Nephron (organoid): ENCODE measurements around the gene SPECC1L.

Experiments used
- H3K27ac Mint-ChIP-seq, 3 experiments: 2 replicates each; pipeline ENCODE4 v1.8.0; 2020; ENCODE audit warnings: mixed read lengths in 3 of 3, mild to moderate bottlenecking in 2 of 3, moderate library complexity in 1 of 3
- H3K27me3 Mint-ChIP-seq: 2 replicates; pipeline ENCODE4 v1.8.0; 2021; ENCODE audit warnings: low read depth, mild to moderate bottlenecking, moderate library complexity, mixed read lengths
- H3K36me3 Mint-ChIP-seq: 2 replicates; pipeline ENCODE4 v1.8.0; 2020; ENCODE audit warnings: low read depth, mixed read lengths
- H3K4me1 Mint-ChIP-seq: 2 replicates; pipeline ENCODE4 v1.8.0; 2020; ENCODE audit warnings: mixed read lengths
- H3K4me3 Mint-ChIP-seq, 3 experiments: 2 replicates each; pipeline ENCODE4 v1.8.0; 2020; ENCODE audit warnings: mild to moderate bottlenecking in 3 of 3, mixed read lengths in 3 of 3, moderate library complexity in 2 of 3
- H3K9me3 Mint-ChIP-seq: 2 replicates; pipeline ENCODE4 v1.8.0; 2020; ENCODE audit warnings: mixed read lengths
- TF ChIP-seq, protein P1 (sequence below), 3 experiments: fragments of 200-600 bp; sonication (generic); IDR thresholded peaks; one replicate each; pipeline ENCODE4 v1.5.0; 2021; ENCODE audit warnings: antibody characterized with exemption in 3 of 3; ENCODE audit not compliant: unreplicated experiment in 3 of 3

Gene SPECC1L

DNA sequence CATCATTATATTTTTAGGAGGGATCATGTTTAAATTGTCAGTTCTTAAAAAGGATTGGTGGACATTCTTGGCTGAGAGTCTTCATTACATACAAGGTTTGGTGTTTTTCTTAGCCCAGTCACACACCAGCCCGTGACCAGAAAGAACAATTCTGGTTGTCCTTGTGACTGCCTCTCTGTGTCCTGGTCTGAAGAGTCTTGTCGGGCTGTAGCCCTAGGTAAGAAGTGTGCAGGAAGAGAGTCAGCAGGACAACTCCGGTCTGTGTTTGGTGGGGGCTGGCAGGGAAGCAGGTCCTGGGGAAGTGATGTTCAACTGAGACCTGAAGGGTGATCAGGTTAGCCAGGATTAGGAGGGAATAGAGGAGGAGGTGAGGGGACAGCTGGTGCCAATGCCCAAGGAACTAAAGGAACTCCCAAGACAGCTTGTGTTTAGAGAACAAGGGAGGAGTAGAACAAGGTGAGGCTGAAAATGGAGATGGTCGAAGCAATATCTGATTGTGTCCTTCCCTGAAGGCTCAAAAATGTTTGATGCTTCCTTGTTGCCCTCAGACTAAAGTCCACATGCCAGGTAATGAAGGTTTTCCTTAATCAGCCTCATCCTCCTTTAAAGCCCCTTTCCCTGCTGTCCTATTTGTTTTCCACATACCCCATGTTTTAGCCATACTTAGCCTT lies 91.5 kb downstream of the SPECC1L start:
- Mint-ChIP-seq H3K9me3 (no peaks in the 10 kb centered on the region), H3K27me3 (no peaks in the 10 kb centered on the region), H3K27ac (no peak overlapping the region), H3K4me1 (peaks cover 5% of the 10 kb centered on the region), H3K4me3 (no peak overlapping the region), H3K36me3 (peaks cover 71% of the 10 kb centered on the region)
- TF ChIP-seq, protein P1, sequence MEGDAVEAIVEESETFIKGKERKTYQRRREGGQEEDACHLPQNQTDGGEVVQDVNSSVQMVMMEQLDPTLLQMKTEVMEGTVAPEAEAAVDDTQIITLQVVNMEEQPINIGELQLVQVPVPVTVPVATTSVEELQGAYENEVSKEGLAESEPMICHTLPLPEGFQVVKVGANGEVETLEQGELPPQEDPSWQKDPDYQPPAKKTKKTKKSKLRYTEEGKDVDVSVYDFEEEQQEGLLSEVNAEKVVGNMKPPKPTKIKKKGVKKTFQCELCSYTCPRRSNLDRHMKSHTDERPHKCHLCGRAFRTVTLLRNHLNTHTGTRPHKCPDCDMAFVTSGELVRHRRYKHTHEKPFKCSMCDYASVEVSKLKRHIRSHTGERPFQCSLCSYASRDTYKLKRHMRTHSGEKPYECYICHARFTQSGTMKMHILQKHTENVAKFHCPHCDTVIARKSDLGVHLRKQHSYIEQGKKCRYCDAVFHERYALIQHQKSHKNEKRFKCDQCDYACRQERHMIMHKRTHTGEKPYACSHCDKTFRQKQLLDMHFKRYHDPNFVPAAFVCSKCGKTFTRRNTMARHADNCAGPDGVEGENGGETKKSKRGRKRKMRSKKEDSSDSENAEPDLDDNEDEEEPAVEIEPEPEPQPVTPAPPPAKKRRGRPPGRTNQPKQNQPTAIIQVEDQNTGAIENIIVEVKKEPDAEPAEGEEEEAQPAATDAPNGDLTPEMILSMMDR (IDR thresholded peaks at IDR 0.05; ENCODE audit: unreplicated experiment in 3 of 3), result no peak

DNA sequence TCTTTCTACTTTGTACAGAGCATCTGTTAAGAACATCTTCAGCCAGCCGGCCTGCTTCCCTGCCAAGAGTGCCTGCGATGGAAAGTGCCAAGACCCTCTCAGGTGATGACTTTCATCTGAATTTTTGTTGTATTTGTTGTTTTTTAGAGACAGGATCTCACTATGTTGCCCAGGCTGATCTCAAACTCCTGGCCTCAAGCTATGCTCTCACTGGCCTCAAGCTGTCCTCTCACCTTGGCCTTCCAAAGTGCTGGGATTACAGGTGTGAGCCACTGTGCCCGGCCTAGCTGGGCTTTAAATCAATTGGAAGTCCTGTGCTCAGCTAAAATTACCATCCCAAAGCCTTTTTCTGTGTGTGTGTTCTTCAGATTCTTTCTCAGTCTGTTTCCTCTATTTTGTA lies 92.6 kb downstream of the SPECC1L start:
- Mint-ChIP-seq H3K4me3 (no peak overlapping the region), H3K27ac (no peak overlapping the region), H3K9me3 (no peaks in the 10 kb centered on the region), H3K36me3 (peaks cover 70% of the 10 kb centered on the region), H3K4me1 (peaks cover 5% of the 10 kb centered on the region), H3K27me3 (no peaks in the 10 kb centered on the region)
- TF ChIP-seq, protein P1 (IDR thresholded peaks at IDR 0.05; ENCODE audit: unreplicated experiment in 3 of 3), result no peak

DNA sequence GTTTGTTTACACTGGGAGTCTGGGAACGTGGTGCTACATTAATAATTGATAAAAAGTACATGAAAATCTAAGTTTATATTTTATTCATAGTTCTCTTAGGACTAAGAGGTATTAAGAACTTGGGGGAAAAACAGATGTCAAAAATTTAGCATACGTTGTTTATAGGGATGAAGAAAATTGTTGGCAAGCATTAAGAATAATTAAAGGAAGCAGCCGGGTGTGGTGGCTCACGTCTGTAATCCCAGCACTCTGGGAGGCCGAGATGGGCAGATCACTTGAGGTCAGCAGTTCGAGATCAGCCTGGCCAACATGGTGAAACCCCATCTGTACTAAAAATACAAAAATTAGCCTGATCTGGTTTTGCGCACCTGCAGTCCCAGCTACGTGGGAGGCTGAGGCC lies 96.1 kb downstream of the SPECC1L start:
- TF ChIP-seq, protein P1 (IDR thresholded peaks at IDR 0.05; ENCODE audit: unreplicated experiment in 3 of 3), result no peak
- Mint-ChIP-seq H3K9me3 (peaks cover 14% of the 10 kb centered on the region), H3K27me3 (no peaks in the 10 kb centered on the region)

DNA sequence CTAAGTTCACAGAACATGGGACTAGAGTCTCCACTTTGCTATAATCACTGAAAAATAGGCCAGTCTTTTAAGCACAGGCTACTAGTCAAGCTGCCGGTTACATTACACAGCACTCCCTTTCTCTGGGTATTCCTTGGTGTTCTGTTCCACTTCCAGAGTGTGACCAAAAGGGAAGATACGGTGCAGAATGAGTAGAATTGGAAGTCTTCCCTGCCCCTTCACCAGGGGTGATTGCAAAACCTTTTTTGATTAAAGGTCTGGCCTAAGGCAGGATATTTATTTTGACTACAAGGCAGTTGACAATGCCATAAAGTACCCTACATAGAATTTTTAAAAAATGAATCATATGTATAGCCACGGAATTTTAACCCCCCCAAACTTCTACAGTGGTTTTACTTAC lies 97.2 kb downstream of the SPECC1L start:
- Mint-ChIP-seq H3K9me3 (peaks cover 23% of the 10 kb centered on the region), H3K4me1 (no peaks in the 10 kb centered on the region), H3K27me3 (no peaks in the 10 kb centered on the region), H3K36me3 (peaks cover 78% of the 10 kb centered on the region), H3K27ac (no peak overlapping the region), H3K4me3 (no peak overlapping the region)
- TF ChIP-seq, protein P1 (IDR thresholded peaks at IDR 0.05; ENCODE audit: unreplicated experiment in 3 of 3), result no peak

More for the DNA sequence above, 96.1 kb downstream of the SPECC1L start:
- Mint-ChIP-seq H3K4me1 (no peaks in the 10 kb centered on the region), H3K4me3 (no peak overlapping the region), H3K36me3 (peaks cover 78% of the 10 kb centered on the region), H3K27ac (no peak overlapping the region)

DNA sequence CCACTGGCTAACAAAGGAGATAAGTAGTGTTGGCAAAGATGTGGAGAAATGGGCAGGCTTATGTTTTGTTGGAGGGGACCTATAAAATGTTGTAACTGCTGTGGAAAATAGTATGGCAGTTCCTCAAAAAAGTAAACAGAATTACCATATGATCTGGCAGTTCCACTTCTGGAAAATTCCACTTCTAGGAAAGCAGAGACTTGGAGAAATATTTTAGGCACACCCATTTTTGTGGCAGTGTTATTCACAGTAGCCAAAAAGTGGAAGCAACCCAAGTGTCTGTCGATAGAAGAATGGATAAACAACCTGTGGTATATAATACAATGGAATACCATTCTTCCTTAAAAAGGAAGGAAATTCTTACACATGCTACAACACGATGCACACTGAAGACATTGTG lies 99.8 kb downstream of the SPECC1L start:
- TF ChIP-seq, protein P1 (IDR thresholded peaks at IDR 0.05; ENCODE audit: unreplicated experiment in 3 of 3), result no peak
- no peak overlapping the region for H3K27ac Mint-ChIP-seq
- peaks cover 89% of the 10 kb centered on the region for H3K36me3 Mint-ChIP-seq
- no peak overlapping the region for H3K4me3 Mint-ChIP-seq
- no peaks in the 10 kb centered on the region for H3K27me3 Mint-ChIP-seq
- H3K9me3 Mint-ChIP-seq, result peaks cover 32% of the 10 kb centered on the region
- H3K4me1 Mint-ChIP-seq, result no peaks in the 10 kb centered on the region

DNA sequence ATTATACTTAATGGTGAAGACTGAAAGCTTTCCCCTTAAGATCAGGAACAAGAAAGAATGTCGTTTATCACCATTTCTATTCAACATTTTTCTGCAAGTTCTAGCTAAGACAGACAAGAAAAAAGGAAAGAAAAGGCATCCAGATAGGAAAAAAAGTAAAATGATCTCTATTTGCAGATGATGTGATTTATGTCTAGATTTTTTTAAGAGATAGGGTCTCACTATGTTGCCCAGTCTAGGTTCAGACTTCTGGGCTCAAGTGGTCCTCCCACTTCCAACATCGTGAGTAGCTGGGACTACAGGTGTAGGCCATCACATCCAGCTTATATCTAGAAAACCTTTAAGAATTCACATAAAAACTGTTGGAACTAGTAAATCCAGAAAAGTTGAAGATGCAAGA lies 105.4 kb downstream of the SPECC1L start:
- Mint-ChIP-seq H3K4me1 (no peaks in the 10 kb centered on the region), H3K9me3 (peaks cover 29% of the 10 kb centered on the region), H3K27me3 (no peaks in the 10 kb centered on the region)

More for the DNA sequence above, 105.4 kb downstream of the SPECC1L start:
- no peak overlapping the region for H3K27ac Mint-ChIP-seq
- peaks cover 90% of the 10 kb centered on the region for H3K36me3 Mint-ChIP-seq
- TF ChIP-seq, protein P1 (IDR thresholded peaks at IDR 0.05; ENCODE audit: unreplicated experiment in 3 of 3), result no peak
- H3K4me3 Mint-ChIP-seq, result no peak overlapping the region
